SW480 (cell line): ENCODE results near the gene LENG1.
"Not testable (repeated sequence)": the region's sequence is repeated elsewhere in the genome, so short reads cannot be mapped to it uniquely, and the experiment has no call there.

Experiments used
- DNase-seq: peaks from one replicate; pipeline ENCODE4 v3.0.0-alpha.2; 2016; ENCODE audit warnings: low spot score

Gene LENG1

DNA sequence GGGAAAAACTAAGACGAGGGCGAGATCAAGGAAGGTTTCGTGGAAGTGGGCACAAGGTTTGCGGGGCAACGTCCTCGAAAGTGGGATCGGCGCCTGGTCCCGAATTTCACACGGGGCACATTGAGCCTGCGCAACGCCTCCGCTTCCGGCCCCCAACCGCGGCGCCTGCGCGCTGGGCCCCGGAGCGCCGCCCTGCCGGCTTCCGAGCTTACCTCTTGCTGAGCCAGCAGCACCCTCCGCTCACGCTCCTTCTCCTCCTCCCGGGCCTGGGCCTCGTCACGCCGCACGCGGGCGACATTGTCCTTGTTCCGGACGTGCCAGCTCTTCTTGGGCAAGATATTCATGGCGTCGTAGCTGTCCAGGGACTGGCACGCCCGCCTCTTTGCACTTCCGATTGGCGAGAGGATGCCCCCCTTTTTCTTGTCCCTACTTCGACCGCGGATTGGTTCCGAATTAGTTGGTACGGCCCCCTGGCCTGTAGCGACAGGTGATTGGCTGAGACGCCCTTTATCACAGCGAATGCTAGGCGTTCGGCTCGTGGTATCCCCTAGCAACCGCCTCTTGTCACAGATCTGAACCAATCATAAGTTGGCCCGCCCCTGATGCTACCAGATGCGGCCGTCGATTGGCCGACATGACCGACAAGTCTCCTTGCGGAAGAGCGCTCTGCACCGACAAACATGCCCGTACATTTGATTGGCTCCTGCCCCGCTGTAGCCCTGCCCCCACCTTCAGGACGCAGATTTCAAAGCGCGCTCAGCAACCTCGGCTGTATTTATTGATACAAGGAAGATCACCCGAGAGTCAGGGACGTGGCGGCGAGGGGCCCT lies at the start of gene LENG1:
Gene LENG1 (minus strand): TSS at position 370 of the 830 bp plus-strand sequence. CDS start 26 bp downstream, at position 344.
- DNase-seq, result peak; percentile 100

DNA sequence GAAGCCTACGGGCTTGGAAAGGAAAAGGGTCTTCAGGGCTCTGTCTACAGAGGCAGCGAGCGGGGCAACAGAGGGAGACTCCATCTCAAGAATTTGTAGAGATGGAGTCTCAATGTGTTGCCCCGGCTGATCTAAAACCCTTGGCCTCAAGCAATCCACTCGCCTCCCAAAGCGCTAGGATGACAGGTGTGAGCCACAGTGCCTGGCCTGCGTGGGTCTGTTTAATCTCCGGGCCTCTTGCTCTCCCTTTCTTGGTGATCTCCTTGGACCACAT lies 49.2 kb upstream of the LENG1 start:
- peak; percentile 28 for DNase-seq

DNA sequence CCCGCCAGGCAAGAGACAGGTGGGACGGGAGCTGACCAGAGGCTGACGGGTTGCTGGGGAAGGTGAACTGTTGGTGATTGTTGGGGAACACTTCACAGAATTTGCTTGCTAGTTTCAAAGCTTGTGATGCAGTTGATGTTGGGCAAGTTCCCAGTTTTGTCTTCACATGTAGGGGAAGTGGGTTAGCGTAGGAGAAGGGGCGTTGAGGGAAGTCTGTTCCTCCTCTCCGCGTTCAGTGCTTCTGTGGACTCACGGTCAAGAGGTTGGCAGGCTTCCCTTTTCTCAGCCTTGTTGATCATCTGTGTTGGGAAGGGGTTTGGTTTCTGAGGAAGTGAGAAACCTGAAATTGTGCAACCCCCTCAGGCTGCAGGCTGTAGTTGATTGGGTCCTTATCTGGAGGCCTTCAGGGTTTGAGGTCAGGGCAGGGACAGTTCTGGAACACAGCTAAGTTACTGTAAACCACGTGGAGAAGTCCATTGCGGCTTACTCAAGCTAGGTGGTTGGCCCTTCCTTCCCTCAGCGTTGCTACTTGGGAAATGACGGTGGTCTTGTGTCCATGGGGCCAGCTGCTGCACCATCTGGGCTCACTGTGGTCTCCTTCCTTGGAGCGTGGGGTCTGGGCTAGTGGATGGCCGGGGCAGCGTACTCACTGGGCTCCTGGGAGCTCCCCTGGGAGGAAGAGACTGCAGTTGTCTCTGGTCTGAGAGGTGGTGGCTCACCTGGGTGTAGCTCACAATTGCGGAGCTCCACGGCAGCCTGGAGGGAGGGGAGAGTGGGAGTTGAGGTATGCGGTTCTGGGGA lies 48.7 kb upstream of the LENG1 start:
- peak; percentile 30 for DNase-seq

DNA sequence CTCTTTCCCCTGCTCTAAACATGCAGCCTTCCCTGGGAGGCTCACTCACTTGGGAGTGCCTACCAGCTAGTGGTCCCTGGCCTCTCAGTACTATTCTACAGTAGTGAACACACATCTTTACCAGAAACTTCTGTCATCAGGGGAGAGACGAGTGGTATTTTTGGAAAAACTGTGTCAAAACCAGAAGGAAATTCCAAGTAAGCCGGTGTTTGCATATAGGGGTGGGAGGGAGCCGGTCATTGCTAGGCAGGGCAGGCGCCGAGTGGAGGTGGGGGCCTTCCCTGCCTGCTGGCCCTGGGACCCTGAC lies 48.1 kb upstream of the LENG1 start:
- no peak for DNase-seq

DNA sequence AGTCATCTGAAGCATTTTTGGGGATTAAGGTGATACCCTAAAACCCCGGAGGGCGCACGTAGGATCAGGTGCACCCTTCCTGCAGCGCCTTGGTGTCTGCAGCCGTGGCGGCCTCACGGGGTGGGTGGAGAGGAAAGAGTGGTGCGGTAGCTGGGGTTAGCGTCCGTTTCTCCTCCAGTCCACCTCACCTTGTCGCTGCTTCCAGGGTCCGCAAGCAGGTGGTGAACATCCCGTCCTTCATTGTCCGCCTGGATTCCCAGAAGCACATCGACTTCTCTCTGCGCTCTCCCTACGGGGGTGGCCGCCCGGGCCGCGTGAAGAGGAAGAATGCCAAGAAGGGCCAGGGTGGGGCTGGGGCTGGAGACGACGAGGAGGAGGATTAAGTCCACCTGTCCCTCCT lies 47.7 kb upstream of the LENG1 start:
- DNase-seq, result not testable (repeated sequence)

DNA sequence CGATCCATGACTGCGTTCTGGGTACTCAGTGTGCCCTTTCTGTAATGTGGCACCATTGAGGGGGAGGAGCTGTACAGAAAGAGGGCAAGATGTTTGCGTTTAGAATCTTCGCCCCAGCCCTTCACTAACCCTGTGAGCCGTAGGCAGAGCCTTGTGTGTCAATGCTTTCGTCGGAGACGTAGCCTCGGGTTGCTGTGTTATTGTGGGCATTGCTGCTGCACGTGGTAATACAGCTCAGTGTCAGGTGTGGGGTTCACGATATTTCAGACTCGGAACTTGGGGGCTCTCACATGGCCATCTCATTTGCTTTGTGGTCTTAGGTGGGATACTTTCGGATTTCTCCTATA lies 47.3 kb upstream of the LENG1 start:
- no peak for DNase-seq

DNA sequence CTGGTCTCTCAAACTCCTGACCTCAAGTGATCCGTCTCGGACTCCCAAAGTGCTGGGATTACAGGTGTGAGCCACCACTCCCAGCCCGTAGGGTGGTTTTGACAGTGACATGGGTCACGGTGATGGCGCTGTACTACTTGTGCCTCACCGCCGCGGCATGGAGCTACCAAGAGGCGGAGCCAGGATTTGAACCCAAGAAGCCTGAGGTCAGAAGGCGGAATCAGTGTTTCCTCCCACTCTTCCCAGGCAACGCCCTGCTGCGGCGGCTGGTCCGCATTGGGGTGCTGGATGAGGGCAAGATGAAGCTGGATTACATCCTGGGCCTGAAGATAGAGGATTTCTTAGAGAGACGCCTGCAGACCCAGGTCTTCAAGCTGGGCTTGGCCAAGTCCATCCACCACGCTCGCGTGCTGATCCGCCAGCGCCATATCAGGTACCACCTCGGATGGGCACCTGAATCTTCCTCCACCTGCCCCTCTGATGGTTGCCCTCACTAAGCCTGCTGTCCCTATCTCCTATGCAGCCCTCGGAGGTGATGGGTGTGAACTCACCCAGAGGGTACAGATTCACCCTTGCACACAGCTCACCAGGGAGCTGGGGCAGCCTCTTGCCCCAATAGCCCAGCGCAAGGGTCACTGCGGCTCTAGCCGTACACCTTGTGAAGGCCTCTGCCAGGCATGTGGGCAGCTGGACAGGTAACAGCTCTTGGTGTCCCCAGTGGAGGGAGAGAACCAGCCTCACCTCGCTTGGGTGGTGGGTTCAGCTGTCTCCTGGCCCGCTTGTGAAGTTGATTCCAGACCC lies 46.7 kb upstream of the LENG1 start:
- DNase-seq, result no peak

DNA sequence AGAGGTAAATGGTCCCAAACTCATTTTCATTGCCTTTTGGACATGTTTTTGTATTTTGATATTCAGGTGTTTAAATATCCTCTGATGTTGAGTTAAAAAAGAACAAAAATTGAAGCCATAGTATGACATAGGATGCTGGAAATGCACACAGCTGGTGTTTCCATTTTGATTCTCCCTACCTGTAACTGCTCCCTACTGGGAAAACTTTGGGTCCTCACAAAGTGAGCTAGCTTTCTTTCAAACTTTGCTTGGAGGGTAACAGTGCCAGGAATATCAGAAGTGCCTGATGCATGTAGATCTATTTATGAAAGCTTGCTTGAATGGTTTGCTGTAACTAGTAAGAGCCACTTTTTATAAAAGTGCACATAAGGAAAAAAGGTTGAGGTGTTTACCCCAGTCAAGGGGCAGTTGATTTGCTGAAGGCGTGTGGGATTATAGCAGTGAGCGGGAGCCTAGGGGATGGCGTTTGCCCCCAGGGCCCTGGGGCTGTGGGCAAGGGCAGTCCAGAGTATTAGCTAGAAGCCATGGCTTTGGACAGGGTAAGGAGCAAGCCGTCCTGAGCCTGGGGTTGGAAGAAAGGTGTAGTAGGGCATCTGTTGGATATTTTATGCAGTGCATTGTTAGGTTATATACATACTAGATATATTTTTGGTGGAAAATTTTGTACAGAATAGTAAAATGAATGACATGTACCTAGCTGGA lies 45.4 kb upstream of the LENG1 start:
- DNase-seq, result no peak

DNA sequence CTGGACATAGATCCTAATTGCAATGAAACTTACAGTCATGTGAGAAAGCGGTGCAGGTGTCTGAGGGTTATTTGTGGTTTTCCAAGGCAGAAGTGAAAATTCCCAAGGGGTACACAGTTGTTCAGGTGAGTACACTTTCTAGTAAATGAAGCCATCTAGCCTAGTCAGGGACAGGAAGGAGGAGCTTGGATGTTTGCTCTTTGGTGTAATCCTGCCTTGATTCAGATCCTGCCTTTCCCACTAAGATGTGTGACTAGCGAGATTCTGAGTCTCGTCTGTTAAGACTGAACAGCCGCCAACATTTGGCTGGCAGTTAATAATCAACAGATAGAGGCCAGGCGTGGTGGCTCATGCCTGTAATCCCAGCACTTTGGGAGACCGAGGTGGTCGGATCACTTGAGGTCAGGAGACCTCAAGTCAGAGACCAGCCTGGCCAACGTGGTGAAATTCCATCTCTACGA lies 43.7 kb upstream of the LENG1 start:
- no peak for DNase-seq

DNA sequence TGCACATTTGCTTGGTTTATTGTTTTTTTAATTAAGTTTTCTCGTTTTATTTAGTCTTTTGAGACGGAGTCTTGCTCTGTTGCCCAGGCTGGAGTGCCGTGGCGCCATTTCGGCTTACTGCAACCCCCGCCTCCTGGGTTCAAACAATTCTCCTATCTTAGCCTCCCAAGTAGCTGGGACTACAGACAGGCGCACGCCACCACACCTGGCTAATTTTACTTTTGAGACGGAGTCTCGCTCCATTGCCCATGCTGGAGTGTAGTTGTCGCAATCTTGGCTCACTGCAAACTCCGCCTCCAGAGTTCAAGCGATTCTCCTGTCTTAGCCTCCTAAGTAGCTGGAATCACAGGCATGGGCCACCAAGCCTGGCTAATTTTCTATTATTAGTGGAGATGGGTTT lies 42.5 kb upstream of the LENG1 start:
- no peak for DNase-seq

DNA sequence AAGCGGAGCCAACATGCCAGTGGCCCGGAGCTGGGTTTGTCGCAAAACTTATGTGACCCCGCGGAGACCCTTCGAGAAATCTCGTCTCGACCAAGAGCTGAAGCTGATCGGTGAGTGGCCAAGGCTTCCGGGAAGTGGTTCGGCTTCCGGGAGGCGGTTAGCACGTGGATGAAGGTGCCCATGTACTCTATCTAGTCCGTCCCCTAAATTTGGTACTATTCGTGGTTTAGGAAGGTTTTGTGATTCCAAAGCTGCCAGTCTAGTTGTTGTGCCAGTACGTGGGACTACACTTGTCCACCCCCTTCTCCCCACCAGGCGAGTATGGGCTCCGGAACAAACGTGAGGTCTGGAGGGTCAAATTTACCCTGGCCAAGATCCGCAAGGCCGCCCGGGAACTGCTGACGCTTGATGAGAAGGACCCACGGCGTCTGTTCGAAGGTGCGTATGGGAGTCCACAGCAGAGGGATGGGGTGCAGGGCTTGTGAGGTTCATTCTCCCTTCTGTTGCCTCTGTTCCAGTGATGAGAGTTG lies 41.7 kb upstream of the LENG1 start:
- DNase-seq, result no peak

DNA sequence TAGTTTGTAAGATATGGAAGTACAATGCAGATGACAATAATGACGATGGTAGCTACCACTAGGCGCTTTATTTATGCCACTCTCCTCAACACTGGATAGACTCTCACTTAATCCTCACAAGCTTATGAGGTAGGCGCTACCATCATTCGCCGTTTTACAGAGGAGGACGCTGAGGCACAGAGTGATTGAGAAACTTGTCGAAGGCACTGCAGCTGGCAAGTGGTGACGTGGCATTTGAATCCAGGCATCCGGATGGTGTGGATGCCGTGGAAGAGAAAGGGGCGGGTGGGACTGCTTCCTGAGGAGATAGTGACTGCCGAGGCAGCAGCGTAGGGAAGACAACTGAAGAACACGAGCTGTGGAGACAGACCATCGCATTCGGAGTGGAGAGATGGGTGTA lies 39.9 kb upstream of the LENG1 start:
- no peak for DNase-seq

DNA sequence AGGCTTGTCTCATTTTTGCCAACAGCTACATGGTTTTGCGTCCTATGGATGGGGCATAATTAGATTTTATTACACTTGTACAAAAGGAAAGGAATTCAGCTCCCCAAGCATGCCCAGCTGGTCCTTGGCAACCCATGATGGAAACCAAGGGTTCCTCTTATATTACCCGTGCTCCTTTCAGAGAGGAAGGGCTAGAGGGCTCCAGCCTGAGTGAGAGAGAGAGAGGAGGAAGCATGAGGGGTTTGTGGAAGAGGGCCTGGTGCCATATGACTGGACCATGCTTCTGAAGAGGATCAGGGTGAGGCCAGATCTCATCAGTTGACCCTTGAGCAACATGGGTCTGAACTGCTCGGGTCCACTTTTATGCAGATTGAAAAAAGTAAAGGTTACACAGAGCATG lies 37.6 kb upstream of the LENG1 start:
- no peak for DNase-seq

DNA sequence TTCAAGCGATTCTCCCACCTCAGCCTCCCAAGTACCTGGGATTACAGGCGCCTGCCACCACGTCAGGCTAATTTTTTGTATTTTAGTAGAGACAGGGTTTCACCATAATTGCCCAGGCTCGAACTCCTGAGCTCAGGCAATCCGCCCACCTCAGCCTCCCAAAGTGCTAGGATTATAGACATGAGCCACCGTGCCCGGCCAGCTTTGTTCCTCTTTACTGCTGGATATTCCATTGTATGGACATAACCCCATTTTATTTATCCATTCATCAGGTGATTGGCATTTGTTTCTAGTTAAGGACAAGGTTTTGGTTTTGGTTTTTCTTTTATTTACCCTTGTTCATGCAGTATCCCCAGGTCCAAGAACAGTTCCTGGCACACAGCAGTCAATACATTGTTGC lies 37.0 kb upstream of the LENG1 start:
- DNase-seq, result no peak

DNA sequence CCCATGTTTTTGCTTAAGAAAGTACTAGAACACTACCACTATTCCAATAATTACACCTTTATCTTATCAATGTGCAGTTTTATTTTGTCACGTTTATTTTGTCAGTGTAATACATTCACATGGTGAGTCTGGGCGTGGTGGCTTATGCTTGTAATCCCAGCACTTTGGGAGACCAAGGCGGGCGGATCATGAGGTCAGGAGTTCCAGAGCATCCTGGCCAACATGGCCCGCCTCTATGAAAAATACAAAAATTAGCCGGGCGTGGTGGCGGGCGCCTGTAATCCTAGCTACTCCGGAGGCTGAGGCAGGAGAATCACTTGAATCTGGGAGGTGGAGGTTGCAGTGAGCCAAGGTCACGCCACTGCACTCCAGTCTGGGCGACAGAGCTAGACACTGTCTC lies 34.9 kb upstream of the LENG1 start:
- not testable (repeated sequence) for DNase-seq

DNA sequence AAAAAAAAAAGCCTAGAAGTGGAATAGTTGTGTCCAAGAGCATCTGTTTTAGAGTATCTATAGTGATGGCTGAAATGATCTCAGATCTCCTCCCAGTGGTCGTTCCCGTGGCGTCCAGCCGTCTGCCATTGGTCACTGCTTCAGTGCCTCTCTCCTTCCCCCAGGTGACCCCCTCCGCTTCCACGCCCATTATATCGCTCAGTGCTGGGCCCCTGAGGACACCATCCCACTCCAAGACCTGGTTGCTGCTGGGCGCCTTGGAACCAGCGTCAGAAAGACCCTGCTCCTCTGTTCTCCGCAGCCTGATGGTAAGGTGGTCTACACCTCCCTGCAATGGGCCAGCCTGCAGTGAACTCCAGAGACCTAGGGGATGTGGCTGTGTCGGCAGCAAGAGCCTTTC lies 33.5 kb upstream of the LENG1 start:
- DNase-seq, result no peak

DNA sequence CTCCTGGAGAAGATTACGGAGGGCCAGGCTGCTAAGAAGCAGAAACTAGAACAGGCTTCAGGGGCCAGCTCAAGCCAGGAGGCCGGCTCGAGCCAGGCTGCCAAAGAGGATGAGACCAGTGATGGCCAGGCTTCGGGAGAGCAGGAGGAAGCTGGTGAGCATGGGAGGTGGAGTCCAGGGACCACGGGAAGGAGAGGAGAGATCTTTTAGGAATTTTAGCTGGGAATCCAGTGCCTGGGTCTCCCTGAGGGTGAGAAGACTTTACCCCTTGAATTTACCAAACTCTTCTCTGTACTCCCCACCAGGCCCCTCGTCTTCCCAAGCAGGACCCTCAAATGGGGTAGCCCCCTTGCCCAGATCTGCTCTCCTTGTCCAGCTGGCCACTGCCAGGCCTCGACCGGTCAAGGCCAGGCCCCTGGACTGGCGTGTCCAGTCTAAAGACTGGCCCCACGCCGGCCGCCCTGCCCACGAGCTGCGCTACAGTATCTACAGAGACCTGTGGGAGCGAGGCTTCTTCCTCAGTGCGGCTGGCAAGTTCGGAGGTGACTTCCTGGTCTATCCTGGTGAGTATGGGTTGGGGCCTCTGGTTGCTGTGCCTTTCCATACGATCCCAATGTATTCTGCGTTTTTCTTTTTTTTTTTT lies 32.4 kb upstream of the LENG1 start:
- no peak for DNase-seq

DNA sequence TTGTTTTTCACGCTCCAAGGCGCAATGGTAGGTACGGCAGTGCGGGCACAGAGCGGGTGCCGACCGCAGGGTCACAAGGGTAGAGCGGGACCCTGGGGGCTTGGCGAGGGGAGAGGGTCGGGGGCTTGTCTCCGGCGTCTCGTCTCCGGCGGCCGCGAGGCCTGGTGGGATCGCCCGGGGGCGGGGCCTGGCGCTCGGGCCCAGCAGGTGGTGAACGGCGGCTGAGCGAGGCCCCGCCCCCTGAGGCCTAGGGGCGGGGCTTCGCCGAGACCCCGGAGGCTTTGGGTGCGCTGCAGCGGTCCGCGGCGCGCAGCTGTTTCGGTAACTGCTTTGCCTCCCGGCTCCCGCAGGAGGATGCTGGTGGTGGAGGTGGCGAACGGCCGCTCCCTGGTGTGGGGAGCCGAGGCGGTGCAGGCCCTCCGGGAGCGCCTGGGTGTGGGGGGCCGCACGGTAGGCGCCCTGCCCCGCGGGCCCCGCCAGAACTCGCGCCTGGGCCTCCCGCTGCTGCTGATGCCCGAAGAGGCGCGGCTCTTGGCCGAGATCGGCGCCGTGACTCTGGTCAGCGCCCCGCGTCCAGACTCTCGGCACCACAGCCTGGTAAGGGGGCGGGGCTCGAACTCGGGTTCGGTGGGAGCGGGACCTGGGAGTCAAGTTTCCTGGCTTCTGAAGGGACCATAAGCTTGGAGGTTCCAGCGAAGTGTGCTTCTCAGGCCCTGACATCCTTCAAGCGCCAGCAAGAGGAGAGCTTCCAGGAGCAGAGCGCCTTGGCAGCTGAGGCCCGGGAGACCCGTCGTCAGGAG lies 31.7 kb upstream of the LENG1 start, which contains the start of gene TSEN34:
Gene TSEN34 (plus strand): TSS at position 298 of the 800 bp plus-strand sequence. CDS start 57 bp downstream, at position 355.
- peak; percentile 84 for DNase-seq

DNA sequence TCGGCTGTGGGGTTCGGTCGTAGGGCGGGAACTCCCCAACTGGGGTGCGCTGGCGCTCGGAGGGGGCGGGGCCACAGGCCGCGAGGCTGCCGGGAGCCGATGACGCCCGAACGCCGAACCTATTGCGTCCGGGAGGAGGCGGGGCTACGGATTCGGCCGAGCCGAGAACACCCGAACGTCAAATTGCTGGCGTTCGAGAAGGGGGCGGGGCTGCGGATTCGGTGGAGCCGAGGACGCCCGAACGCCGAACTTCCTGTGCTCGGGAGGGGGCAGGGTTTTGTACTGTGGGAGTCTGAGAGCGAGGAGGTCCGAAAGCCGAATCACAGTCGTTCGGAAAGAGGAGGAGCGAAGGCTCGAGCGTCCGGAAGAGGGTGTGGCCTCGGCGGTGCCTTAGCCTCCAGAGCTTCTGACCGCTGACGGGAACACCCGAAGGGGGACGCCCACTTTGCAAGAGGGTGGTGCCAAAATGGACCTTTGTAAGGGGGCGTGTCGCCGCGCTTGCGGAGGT lies 31.0 kb upstream of the LENG1 start:
- peak; percentile 100 for DNase-seq
